Spleen (tissue), 11 donors: Measurements from ENCODE around the gene COQ5. TPM values are rescaled to one million over a fixed set of nuclear protein-coding genes. Genes with fewer than 3 reads are reported as not detected.

Experiments used
- DNase-seq: peaks from one replicate; pipeline ENCODE4 v3.0.0-alpha.2; 2020
- H3K27ac ChIP-seq, 8 donors: fragments of 200-600 bp; sonication (generic) in 7 of 8; 1 replicate in 4 of 8; 2 replicates in 4 of 8; pipeline versions ENCODE4 v1.5.0 to v1.8.0; 2016 to 2021; ENCODE audit warnings: inconsistent platforms in 4 of 8, mild to moderate bottlenecking in 4 of 8, moderate library complexity in 1 of 8
- H3K27me3 ChIP-seq, 7 donors: fragments of 200-600 bp; sonication (generic) in 6 of 7; replicated peaks in 1 of 7; 1 replicate in 4 of 7; 2 replicates in 3 of 7; pipeline versions ENCODE4 v1.5.0 to v1.8.0; 2016 to 2021; ENCODE audit warnings: inconsistent platforms in 3 of 7, mild to moderate bottlenecking in 1 of 7
- H3K36me3 ChIP-seq, 6 donors: fragments of 200-600 bp; sonication (generic) in 5 of 6; 1 replicate in 4 of 6; 2 replicates in 2 of 6; pipeline versions ENCODE4 v1.5.0 to v1.8.0; 2016 to 2021; ENCODE audit warnings: inconsistent platforms in 2 of 6
- H3K4me1 ChIP-seq, 6 donors: fragments of 200-600 bp; sonication (generic) in 5 of 6; 1 replicate in 3 of 6; 2 replicates in 3 of 6; pipeline versions ENCODE4 v1.5.0 to v1.8.0; 2016 to 2021; ENCODE audit warnings: inconsistent platforms in 3 of 6
- H3K4me3 ChIP-seq, 8 donors: fragments of 200-600 bp; sonication (generic) in 7 of 8; 1 replicate in 4 of 8; 2 replicates in 4 of 8; pipeline versions ENCODE4 v1.5.0 to v1.8.0; 2016 to 2021; ENCODE audit warnings: inconsistent platforms in 4 of 8, mild to moderate bottlenecking in 4 of 8, moderate library complexity in 2 of 8
- H3K9me3 ChIP-seq, 8 donors: fragments of 200-600 bp; sonication (generic) in 7 of 8; 1 replicate in 4 of 8; 2 replicates in 4 of 8; pipeline versions ENCODE4 v1.5.0 to v1.8.0; 2016 to 2021; ENCODE audit warnings: inconsistent platforms in 4 of 8
- CTCF ChIP-seq, 11 experiments: fragments of 200-600 bp in 7 of 11; fragments of 450-650 bp in 4 of 11; sonication (generic) in 4 of 11; IDR thresholded peaks in 8 of 11; conservative IDR thresholded peaks in 3 of 11; 1 replicate in 7 of 11; 2 replicates in 4 of 11; pipeline versions ENCODE4 v1.4.0 to v1.8.0; 2016 to 2021; ENCODE audit warnings: antibody characterized with exemption in 11 of 11, inconsistent platforms in 4 of 11, mild to moderate bottlenecking in 1 of 11
- POLR2A ChIP-seq, 3 donors: fragments of 450-650 bp; IDR thresholded peaks; one replicate each; pipeline ENCODE4 v1.5.1; 2017; ENCODE audit warnings: antibody characterized with exemption in 3 of 3, mild to moderate bottlenecking in 1 of 3
- POLR2AphosphoS5 ChIP-seq, 3 donors: sonication (generic); formaldehyde crosslinking; IDR thresholded peaks; one replicate each; pipeline ENCODE4 v1.5.1; 2017; ENCODE audit warnings: antibody characterized with exemption in 3 of 3
- WGBS, 5 donors: extraction: QIAGEN DNeasy Blood & Tissue Kit in 3 of 5; methylation state at CpG; one replicate each; pipeline versions ENCODE4 v1.1.5 to v1.1.7; 2013 to 2018; 5-methylcytosine and 5-hydroxymethylcytosine counted together
- intact Hi-C: fragments of 100-400 bp; cut with DNase I; formaldehyde crosslinking; loops from one replicate; pipeline ENCODE4 v1.15.0; 2023; ENCODE audit warnings: low total_unique reads
- polyA plus RNA-seq, 3 donors: library from polyadenylated mRNA; stranded (reverse); fragments of 200-250 nt; gene quantifications; one replicate each; pipeline ENCODE4 v1.2.1, GENCODE V29; 2013
- total RNA-seq, 7 donors: library from RNA; depleted of rRNA in 3 of 7; stranded (reverse); fragments of >200 nt in 3 of 7; fragmentation: NEBNext Ultra II Directional in 4 of 7; extraction: Animal tissue kit (Norgen Biotek cat#: 25700) in 4 of 7; gene quantifications; one replicate each; pipeline versions ENCODE4 v1.1.0 to v1.2.1, GENCODE V29; 2016 to 2021
- donor health status: healthy with polysubstance abuse.
- donor health status: DM: no; HTN: no; CAD: no; lungs with moderate emphysema.
- donor health status: DM: no; HTN: no; CAD: no.
- donor health status: Bipolar disorder and iron deficiency.
- donor health status: healthy.
- donor health status: DM: no; HTN: no; CAD: no.
- donor health status: DM: yes; HTN: yes; CAD: no.

Gene COQ5
- total and polyA plus RNA-seq, 10 donors = 18.6 to 34.6 (median 23.7) TPM

GRCh38 chr12:120544691-120545090 is 15.7 kb upstream of the COQ5 start:
- H3K4me3 ChIP-seq = no peak overlapping the region
- no peak for TF ChIP-seq CTCF (IDR thresholded peaks at IDR 0.05 in 8 of 11, conservative IDR thresholded peaks at IDR 0.05 in 3 of 11)
- no peak for TF ChIP-seq POLR2AphosphoS5 (IDR thresholded peaks at IDR 0.05)
- no peak for TF ChIP-seq POLR2A (IDR thresholded peaks at IDR 0.05)
- WGBS, 5 donors = 83 to 87% (median 86%) methylated on average over 3 of the region's 3 CpGs
- peak overlapping the region in 1 of 8 donors; percentile 7 for H3K27ac ChIP-seq
- H3K27me3 ChIP-seq = no peaks in the 10 kb centered on the region
- intact Hi-C loops = no loop called here
- peaks cover 21 to 100% (median 84%) of the 10 kb centered on the region in 6 donors for H3K4me1 ChIP-seq
- no peaks in the 10 kb centered on the region for H3K9me3 ChIP-seq
- H3K36me3 ChIP-seq = peaks cover 0 to 95% (median 37%) of the 10 kb centered on the region in 6 donors
- DNase-seq = no peak

- H3K9me3 ChIP-seq = no peaks in the 10 kb centered on the region
- peaks cover 43 to 100% (median 93%) of the 10 kb centered on the region in 6 donors for H3K4me1 ChIP-seq
- H3K36me3 ChIP-seq = peaks cover 0 to 86% (median 12%) of the 10 kb centered on the region in 6 donors
- no peak overlapping the region for H3K4me3 ChIP-seq
- peak overlapping the region in 4 of 8 donors; percentile 96 to 99 (median 98) for H3K27ac ChIP-seq
- no peak for DNase-seq
- no peak for TF ChIP-seq POLR2AphosphoS5 (IDR thresholded peaks at IDR 0.05)
- no peak for TF ChIP-seq POLR2A (IDR thresholded peaks at IDR 0.05)
- TF ChIP-seq CTCF (IDR thresholded peaks at IDR 0.05 in 8 of 11, conservative IDR thresholded peaks at IDR 0.05 in 3 of 11) = no peak
- H3K27me3 ChIP-seq = no peaks in the 10 kb centered on the region
- intact Hi-C loops = no loop called here
- WGBS, 5 donors = 95 to 97% (median 96%) methylated on average over 5 of the region's 5 CpGs
Measured at GRCh38 chr12:120542166-120542565, 13.2 kb upstream of the COQ5 start.

- intact Hi-C loops = no loop called here
- no peaks in the 10 kb centered on the region for H3K9me3 ChIP-seq
- H3K4me1 ChIP-seq = peaks cover 60 to 100% (median 96%) of the 10 kb centered on the region in 6 donors
- H3K4me3 ChIP-seq = peak overlapping the region in 1 of 8 donors; percentile 97
- H3K27me3 ChIP-seq = no peaks in the 10 kb centered on the region
- H3K27ac ChIP-seq = peak overlapping the region in 7 of 8 donors; percentile 84 to 99 (median 96)
- TF ChIP-seq CTCF (IDR thresholded peaks at IDR 0.05 in 8 of 11, conservative IDR thresholded peaks at IDR 0.05 in 3 of 11) = no peak
- no peak for TF ChIP-seq POLR2A (IDR thresholded peaks at IDR 0.05)
- H3K36me3 ChIP-seq = peaks cover 0 to 73% (median 0%) of the 10 kb centered on the region in 6 donors
- DNase-seq = no peak
- WGBS, 5 donors = 12 to 36% (median 19%) methylated on average over 3 of the region's 3 CpGs
Measured at GRCh38 chr12:120540445-120540844, 11.5 kb upstream of the COQ5 start.

- Histone ChIP-seq H3K36me3 (peaks cover 0 to 63% (median 0%) of the 10 kb centered on the region in 6 donors), H3K4me3 (peak overlapping the region in 3 of 8 donors; percentile 3 to 97 (median 89)), H3K4me1 (peaks cover 60 to 95% (median 91%) of the 10 kb centered on the region in 6 donors), H3K27ac (peak overlapping the region in 7 of 8 donors; percentile 84 to 99 (median 96)), H3K27me3 (no peaks in the 10 kb centered on the region), H3K9me3 (no peaks in the 10 kb centered on the region)
- intact Hi-C loops = no loop called here
- WGBS, 5 donors = 33 to 80% (median 44%) methylated on average over 1 of the region's 1 CpG
- DNase-seq = no peak
- TF ChIP-seq POLR2AphosphoS5 (IDR thresholded peaks at IDR 0.05) (no peak), POLR2A (IDR thresholded peaks at IDR 0.05) (no peak)
Measured at GRCh38 chr12:120539303-120539702, 10.3 kb upstream of the COQ5 start.
